GM18520 (cell line): ENCODE measurements around the gene LRP4.
"Not testable (repeated sequence)": the region's sequence is repeated elsewhere in the genome, so short reads cannot be mapped to it uniquely, and the experiment has no call there.

ENCODE experiments used
- ATAC-seq: cut with Tn5 transposase; IDR thresholded peaks from one replicate; pipeline ENCODE4 v1.9.1; 2021; ENCODE audit not compliant: unreplicated experiment

LRP4 gene

DNA sequence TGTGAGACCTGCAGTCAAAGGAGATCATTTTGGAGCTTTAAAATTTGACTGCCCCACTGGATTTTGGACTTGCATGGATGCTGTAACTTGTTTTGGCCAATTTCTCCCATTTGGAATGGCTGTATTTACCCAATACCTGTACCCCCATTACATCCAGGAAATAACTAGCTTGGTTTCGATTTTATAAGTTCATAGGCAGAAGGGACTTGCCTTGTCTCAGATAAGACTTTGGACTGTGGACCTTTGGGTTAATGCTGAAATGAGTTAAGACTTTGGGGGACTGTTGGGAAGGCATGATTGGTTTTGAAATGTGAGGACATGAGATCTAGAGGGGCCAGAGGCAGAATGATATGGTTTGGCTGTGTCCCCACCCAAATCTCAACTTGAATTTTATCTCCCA is 10.4 kb upstream of the LRP4 start:
- ATAC-seq, result not testable (repeated sequence)

- ATAC-seq, result not testable (repeated sequence)
Measured at GRCh38 chr11:46927928-46928327, 9.6 kb upstream of the LRP4 start.

DNA sequence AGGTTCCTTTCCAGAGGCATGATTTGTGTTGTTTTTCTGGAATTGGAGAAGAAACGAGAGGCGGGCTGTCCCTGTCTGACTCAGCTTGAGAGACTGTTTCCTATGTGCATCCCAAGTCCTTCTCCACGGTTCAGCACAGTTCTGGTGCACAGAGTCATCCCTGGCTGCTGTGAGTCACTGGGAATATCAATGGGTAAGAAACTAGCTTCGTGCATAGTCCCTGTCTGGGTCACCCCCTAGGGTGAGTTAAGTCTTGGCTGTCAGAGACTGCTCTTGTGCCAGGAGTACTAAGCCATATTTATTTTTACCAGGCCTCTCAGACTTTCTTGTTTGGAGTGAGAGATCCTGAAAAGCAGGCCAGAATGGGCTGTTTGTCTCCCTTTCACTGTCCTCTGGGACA is 2.4 kb upstream of the LRP4 start:
- ATAC-seq, result no peak

DNA sequence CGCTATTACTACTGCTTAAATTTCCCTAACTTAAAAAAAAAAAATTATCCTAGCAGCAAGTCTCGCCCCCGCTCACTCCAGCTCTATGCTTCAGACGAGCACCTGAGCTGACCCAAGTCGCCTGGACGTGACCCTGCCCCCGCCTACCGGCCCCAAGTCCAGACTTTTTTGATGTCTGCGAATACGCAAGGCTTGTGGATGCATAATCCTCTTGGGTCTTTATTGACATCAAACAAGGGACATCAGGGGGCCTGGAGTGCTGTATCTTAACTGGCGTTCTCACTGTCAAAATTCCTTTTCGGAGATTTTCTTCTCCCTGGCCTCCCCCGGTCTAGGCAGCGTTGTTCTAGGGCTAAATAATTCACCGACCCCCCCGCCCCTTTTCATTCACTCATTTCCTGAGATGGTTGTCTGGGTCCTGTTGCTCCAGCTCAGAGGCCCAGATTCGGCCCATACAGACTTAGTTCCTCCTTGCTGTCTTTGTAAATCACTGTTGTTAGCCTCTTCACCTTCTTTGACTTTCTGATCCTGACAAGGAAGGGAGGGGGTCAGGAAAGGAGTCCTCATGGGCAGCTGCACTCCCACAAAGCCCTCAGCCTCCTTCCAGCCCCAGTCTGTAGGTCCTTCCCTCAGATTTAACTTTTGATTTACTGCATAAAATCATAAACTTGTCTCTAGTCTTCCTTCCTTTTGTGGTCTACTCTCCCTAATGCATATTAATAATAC is 601 bp upstream of the LRP4 start:
- no peak for ATAC-seq

- no peak for ATAC-seq
Measured at GRCh38 chr11:46917762-46918082, 628 bp downstream of the LRP4 start.

GRCh38 chr11:46917109-46917761 is 1.1 kb downstream of the LRP4 start:
- ATAC-seq, result no peak

DNA sequence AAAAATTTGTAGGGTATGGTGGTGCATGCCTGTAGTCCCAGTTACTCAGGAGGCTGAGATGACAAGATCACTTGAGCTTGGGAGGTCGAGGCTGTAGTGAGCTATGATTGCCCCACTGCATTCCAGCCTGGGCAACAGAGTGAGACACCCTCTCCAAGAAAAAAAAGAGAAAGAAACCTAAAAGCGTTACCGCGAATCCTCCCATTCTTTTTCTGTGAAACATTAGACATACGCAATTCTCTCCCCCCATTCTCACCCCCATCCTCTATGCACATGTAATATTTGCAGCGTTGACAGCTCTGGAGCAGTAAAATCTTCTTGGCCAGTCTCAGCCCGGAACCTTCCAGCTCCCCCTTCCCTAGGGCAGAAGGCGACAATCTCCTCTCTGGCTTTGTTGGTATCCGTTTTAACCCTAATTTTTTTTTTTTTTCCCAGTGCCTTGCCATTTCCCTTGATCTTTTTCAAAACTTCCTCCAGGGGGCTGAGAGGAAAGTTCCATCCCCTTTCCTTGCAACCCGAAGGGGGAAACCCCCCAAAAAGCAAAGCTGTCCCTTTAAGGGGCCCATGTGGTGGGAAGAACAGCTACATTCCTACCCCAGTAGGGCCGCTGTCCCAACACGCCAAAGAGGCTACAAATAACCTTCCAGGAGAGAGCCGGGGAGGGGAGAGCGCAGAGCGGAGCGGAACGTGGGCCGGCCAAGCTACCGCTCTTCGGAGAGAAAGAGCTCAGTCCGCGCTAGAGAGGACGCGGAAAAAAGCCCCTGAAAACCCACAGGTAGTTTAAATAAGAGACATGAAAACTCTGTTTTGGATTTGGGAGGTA is 1.9 kb downstream of the LRP4 start:
- ATAC-seq, result no peak

DNA sequence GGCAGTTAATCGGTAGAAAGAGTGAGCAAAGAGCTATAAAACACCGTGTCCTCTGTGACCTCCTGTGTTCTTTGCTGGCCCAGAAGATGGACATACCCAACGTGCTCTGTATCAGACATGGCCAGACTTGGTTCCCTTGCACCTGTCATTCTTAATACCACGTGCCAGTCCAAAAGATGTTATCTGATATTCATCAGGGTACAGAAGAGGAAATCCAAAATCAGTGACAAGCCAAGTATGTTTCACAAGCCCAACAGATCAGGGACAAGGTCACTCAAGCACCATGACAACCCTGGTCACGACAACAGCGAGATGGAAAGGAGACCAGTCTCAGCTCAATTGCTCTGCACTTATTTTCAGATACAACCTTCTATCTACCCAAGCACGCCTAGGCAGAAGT is 3.4 kb downstream of the LRP4 start:
- ATAC-seq, result no peak

GRCh38 chr11:46914363-46914762 is 4.0 kb downstream of the LRP4 start:
- ATAC-seq, result no peak

DNA sequence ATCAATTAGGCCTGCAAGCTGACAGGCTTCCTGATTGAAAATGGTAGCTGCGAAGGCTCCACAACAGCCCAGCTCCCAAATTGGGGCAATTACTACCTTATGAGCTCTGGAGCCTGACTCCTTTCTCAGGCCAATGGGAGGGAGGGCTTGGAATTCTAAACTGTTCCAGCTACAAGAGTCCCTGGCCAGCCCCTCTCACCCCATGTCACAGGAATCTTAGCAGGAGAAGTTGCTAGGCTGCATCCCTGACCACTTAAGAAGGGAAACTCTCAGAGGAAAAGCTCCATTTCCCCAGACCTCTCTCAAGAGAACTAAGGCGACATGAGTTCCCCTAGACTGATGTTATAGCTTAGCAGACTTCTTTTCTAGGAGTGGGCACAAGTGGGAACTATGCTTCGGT is 4.9 kb downstream of the LRP4 start:
- ATAC-seq, result no peak

DNA sequence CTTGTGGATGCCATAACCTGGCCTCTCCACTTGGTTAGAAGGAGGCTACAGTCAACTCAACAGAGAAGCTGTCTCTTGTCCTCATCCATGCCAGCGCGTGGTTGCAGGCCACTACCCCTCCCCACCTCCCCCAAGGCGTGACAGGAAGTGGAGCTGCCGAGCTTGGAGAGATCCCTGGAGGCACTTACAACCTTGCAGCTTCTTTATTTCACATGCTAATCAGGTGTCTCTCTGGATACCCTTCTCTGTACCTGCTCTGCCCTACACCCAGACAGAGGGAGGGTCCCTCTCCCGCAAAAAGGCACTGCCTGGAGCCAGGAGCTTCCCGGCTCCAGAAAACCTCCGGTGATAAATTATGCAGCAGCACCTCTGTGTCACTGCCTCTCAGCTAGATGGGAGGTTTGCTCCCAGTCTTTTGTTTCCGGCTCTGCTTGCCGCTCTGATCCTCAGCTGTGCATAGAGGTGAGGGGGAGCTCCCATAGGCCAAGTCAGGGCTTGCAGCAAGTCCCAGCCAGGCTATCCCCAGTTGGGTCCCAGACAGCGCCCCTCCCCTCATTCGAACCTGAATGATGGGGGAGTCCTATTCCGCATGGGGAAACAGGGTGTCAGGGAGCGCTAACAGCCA is 5.7 kb downstream of the LRP4 start:
- no peak for ATAC-seq

DNA sequence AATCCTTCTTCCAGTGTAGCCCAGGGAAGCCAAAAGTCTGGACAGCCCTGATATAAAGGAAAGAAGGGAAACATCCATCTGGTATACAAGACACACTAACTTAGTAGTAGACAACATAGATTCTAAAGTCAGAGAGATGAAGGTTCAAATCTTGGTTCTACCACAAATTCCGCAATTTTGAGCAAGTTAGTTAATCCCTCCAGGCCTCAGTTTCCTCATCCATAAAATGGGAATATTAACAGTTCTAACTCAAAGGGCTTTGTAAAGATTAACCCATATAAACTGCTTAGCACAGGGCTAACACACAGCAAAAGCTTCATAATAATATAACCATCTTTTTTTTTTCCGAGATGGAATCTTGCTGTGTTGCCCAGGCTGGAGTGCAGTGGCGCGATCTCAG is 10.7 kb downstream of the LRP4 start:
- ATAC-seq, result no peak

DNA sequence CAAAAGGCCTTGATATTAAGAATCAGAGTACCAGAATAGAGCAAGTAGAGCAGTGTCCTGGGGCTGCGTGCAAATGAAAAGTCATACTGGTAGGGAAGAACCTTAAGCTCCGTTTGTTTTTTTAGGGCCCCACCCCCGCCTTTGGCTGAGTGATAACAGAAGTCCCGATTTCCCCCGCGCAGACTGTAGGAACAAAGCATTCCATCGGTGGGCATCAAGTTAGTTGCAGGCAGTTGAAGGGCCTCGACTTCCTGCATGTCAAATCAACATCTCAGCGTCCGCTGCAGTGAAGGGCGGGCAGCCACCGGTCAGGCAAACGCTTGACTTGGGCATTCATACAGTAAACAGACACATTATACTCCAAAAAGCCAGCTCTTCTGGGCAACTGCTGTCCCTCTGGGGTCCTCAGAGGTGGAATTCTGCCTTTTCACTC is 11.7 kb downstream of the LRP4 start:
- ATAC-seq, result no peak

DNA sequence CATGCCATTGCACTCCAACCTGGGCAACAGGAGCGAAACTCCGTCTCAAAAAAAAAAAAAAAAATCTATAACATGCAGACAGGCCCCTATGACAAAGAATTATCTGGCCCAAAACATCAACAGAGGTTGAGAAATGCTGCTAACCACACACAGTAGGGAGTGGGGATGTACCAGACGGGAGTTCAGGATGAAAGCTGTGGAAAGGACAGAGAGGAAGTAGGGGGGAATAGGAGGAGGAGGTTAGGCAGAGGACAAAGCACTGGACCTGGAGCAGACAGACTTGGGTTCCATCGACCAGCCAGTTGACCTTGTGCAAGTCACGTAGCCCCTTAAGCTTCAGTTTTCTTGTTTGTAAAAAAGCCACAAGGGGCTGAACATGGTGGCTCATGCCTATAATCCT is 12.5 kb downstream of the LRP4 start:
- ATAC-seq, result no peak

GRCh38 chr11:46903846-46904245 is 14.5 kb downstream of the LRP4 start:
- no peak for ATAC-seq

DNA sequence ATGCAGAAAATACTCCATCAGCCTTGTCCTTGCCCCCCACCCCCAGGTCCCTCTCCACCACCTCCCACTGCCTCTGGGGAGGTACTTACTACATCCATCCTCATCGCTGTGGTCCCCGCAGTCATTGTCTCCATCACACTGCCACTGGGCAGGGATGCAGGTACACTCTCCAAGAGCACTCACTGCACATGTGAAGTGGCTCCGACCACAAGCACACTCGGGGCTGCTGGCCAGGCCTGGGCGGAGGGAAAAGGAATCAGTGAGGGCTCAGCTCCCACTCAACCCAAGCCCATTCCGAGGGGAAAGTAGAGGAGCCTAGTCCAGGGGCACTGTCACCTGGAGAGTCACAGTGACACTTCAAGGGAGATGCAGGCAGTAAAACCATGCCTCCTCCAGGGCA is 15.7 kb downstream of the LRP4 start:
- ATAC-seq, result no peak

GRCh38 chr11:46901156-46901555 is 17.2 kb downstream of the LRP4 start:
- no peak for ATAC-seq

DNA sequence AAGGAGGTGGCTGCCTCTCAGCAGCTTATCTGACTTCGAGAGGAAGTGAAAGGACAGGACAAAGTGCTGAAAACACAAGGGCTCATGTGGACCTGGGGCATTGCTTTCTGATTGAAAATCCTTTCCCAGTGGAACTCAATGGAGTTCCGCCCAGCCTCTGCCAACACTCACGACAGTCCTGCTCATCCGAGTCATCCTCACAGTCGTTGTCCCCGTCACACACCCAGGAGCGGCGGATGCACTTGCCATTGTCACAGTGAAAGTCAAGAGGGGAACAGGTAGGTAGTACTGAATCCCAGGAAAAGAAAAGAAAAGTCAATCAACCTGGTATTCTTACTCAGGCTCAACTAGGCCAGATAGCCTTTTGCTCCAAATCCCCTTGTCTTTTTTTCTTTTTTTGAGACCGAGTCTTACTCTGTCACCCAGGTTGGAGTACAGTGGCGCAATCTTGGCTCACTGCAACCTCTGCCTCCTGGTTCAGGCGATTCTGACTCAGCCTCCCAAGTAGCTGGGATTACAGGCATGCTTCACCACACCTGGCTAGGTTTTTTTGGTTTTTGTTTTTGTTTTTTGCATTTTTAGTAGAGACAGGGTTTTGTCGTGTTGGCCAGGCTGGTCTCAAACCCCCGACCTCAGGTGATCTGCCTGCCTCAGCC is 18.1 kb downstream of the LRP4 start:
- no peak for ATAC-seq

DNA sequence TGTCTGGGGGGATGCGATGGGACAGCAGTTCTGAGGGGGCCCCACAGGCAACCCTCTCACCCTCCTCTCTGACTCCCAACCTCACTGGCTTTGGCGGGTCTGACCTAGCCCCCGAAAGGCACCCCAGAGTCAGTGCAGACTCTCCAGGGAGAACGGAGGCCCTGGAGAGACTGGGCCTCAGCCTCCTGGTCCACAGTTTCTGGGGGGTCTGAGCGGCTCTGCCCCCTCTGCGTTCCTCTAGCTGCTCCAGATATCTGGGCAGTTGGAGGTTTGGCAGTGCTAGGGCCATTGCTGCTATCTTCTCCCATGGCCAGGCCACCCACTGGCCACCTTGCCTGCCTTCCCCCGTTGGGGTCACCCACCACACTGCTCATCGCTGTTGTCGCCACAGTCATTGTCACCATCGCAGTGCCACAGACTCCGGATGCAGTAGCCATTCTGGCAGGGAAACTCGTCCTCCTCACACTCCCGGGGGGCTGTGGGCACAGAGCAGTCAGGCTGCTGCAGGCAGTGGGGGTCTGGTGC is 18.8 kb downstream of the LRP4 start:
- ATAC-seq, result no peak

GRCh38 chr11:46898396-46899095 is 19.8 kb downstream of the LRP4 start:
- ATAC-seq, result no peak
